MM.1S (cell line): ENCODE results near the gene EDC3.
"Not testable (repeated sequence)": the region's sequence is repeated elsewhere in the genome, so short reads cannot be mapped to it uniquely, and the experiment has no call there.

Experiments
- DNase-seq: peaks from one replicate; pipeline ENCODE4 v3.0.0-alpha.2; 2015
- H2AFZ ChIP-seq: fragments of 300-600 bp; sonication (generic); 2 replicates; pipeline ENCODE4 v1.6.0; 2016; ENCODE audit warnings: antibody characterized with exemption, low read length
- H3F3A ChIP-seq: fragments of 300-600 bp; sonication (generic); 2 replicates; pipeline ENCODE4 v1.6.1; 2016; ENCODE audit warnings: mild to moderate bottlenecking, antibody characterized with exemption, low read length, moderate library complexity, mixed read lengths; ENCODE audit not compliant: insufficient read depth
- H3K27ac ChIP-seq: fragments of 300-600 bp; sonication (generic); 2 replicates; pipeline ENCODE4 v1.5.1; 2016; ENCODE audit warnings: mild to moderate bottlenecking, low read length
- H3K27me3 ChIP-seq: fragments of 300-600 bp; sonication (generic); replicated peaks from 2 replicates; pipeline ENCODE4 v1.6.0; 2016; ENCODE audit warnings: low read length; ENCODE audit not compliant: insufficient read depth
- H3K36me3 ChIP-seq: fragments of 300-600 bp; sonication (generic); replicated peaks from 2 replicates; pipeline ENCODE4 v1.6.1; 2016; ENCODE audit warnings: mild to moderate bottlenecking, low read length, mixed read lengths; ENCODE audit not compliant: insufficient read depth
- H3K4me1 ChIP-seq: fragments of 300-600 bp; sonication (generic); 2 replicates; pipeline ENCODE4 v1.6.1; 2016; ENCODE audit warnings: low read length, mixed read lengths
- H3K4me2 ChIP-seq: fragments of 300-600 bp; sonication (generic); 2 replicates; pipeline ENCODE4 v1.6.0; 2016; ENCODE audit warnings: low read depth, low read length
- H3K4me3 ChIP-seq: fragments of 300-600 bp; sonication (generic); 2 replicates; pipeline ENCODE4 v1.5.1; 2016; ENCODE audit warnings: low read length, mixed read lengths
- H3K79me2 ChIP-seq: fragments of 300-600 bp; sonication (generic); 2 replicates; pipeline ENCODE4 v1.6.1; 2016; ENCODE audit warnings: mixed run types, low read length, mixed read lengths
- H3K9ac ChIP-seq: fragments of 300-600 bp; sonication (generic); 2 replicates; pipeline ENCODE4 v1.6.1; 2016; ENCODE audit warnings: low read length, mixed read lengths
- H3K9me2 ChIP-seq: fragments of 300-600 bp; sonication (generic); replicated peaks from 2 replicates; pipeline ENCODE4 v1.6.1; 2016; ENCODE audit warnings: mild to moderate bottlenecking, low read length, mixed read lengths; ENCODE audit not compliant: insufficient read depth
- H3K9me3 ChIP-seq: fragments of 300-600 bp; sonication (generic); replicated peaks from 2 replicates; pipeline ENCODE4 v1.6.1; 2016; ENCODE audit warnings: mild to moderate bottlenecking, low read length, mixed read lengths; ENCODE audit not compliant: insufficient read depth
- H4K20me1 ChIP-seq: fragments of 300-600 bp; sonication (generic); 2 replicates; pipeline ENCODE4 v1.6.1; 2016; ENCODE audit warnings: mild to moderate bottlenecking, low read length, moderate library complexity, mixed read lengths; ENCODE audit not compliant: insufficient read depth
- EZH2 ChIP-seq: fragments of 300-600 bp; sonication (generic); optimal IDR thresholded peaks from 2 replicates; pipeline ENCODE3; 2017; ENCODE audit warnings: low read depth, mild to moderate bottlenecking, antibody characterized with exemption, low read length, mixed read lengths
- EZH2phosphoT487 ChIP-seq: fragments of 300-600 bp; sonication (generic); IDR thresholded peaks from 2 replicates; pipeline ENCODE4 v1.6.1; 2018; ENCODE audit warnings: antibody characterized with exemption, low read length
- TF ChIP-seq, protein P1 (sequence below): fragments of 300-600 bp; sonication (generic); IDR thresholded peaks from 2 replicates; pipeline ENCODE4 v1.5.1; 2016; ENCODE audit warnings: antibody characterized with exemption, low read length, mixed read lengths

EDC3 gene

DNA sequence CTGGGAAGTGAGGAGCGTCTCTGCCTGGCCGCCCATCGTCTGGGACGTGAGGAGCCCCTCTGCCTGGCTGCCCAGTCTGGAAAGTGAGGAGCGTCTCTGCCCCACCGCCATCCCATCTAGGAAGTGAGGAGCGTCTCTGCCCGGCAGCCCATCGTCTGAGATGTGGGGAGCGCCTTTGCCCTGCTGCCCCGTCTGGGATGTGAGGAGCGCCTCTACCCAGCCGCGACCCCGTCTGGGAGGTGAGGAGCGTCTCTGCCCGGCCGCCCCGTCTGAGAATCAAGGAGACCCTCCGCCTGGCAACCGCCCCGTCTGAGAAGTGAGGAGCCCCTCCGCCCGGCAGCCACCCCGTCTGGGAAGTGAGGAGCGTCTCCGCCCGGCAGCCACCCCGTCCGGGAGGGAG lies 32.9 kb upstream of the EDC3 start:
- not testable (repeated sequence) for H3K9me2 ChIP-seq, H3K9ac ChIP-seq, H3K27ac ChIP-seq, H3K36me3 ChIP-seq, H3K4me2 ChIP-seq, H3K4me3 ChIP-seq, H3K9me3 ChIP-seq, H4K20me1 ChIP-seq, DNase-seq, H3F3A ChIP-seq, H2AFZ ChIP-seq, H3K79me2 ChIP-seq, H3K4me1 ChIP-seq
- peaks cover 56% of the 10 kb centered on the region for H3K27me3 ChIP-seq

DNA sequence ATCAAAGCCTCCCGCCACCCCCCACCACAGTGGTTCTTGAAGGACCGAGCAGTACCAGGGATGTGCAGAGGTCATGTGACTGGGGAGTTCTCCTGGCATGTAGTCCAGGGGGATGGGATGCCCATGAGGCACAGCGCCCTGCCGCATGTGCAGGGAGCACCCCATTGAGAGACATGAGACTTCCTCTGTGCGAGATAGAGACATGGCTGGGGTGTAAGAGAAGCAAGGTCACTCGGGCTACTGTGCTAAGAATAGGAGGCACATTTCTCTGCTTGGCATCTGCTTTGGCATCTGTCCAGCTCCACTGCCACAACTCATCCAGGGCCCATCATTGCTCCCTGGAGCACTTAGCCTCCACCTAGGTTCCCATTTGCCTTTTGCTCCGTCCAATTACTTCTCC lies 31.9 kb upstream of the EDC3 start:
- no peak overlapping the region for H3K9ac ChIP-seq
- no peaks in the 10 kb centered on the region for H3K9me3 ChIP-seq
- no peaks in the 10 kb centered on the region for H3K79me2 ChIP-seq
- no peak overlapping the region for H2AFZ ChIP-seq
- peaks cover 3% of the 10 kb centered on the region; the same call in 1 of the 2 replicates for H3K4me1 ChIP-seq
- H3K36me3 ChIP-seq = no peaks in the 10 kb centered on the region
- no peaks in the 10 kb centered on the region for H4K20me1 ChIP-seq
- TF ChIP-seq EZH2 (no peak), EZH2phosphoT487 (no peak)
- TF ChIP-seq, protein P1, sequence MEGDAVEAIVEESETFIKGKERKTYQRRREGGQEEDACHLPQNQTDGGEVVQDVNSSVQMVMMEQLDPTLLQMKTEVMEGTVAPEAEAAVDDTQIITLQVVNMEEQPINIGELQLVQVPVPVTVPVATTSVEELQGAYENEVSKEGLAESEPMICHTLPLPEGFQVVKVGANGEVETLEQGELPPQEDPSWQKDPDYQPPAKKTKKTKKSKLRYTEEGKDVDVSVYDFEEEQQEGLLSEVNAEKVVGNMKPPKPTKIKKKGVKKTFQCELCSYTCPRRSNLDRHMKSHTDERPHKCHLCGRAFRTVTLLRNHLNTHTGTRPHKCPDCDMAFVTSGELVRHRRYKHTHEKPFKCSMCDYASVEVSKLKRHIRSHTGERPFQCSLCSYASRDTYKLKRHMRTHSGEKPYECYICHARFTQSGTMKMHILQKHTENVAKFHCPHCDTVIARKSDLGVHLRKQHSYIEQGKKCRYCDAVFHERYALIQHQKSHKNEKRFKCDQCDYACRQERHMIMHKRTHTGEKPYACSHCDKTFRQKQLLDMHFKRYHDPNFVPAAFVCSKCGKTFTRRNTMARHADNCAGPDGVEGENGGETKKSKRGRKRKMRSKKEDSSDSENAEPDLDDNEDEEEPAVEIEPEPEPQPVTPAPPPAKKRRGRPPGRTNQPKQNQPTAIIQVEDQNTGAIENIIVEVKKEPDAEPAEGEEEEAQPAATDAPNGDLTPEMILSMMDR = no peak
- DNase-seq = no peak
- H3K27me3 ChIP-seq = peaks cover 56% of the 10 kb centered on the region
- no peak overlapping the region for H3K4me2 ChIP-seq
- no peak overlapping the region for H3K4me3 ChIP-seq
- no peaks in the 10 kb centered on the region for H3F3A ChIP-seq
- no peaks in the 10 kb centered on the region for H3K9me2 ChIP-seq
- H3K27ac ChIP-seq = no peak overlapping the region

DNA sequence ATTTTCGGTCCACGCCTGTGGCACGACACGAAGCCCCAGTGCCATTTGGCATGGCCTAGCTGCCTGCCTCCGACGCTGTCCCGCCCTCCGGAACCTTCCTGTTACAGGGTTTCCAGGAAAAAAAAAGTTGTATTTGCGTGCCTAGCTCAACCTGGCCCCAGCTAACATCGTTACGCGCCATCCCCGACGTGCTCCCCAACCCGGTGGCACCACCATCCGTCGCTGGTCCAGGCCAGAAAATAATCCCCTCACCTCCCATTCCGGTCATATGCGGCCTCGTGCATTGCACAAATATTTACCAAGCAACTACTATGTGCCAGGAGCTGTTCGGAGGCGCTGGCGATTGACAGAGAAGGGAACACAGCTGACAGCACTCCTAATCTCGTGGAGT lies 30.9 kb upstream of the EDC3 start:
- Histone ChIP-seq H3K4me1 (peaks cover 3% of the 10 kb centered on the region; the same call in 1 of the 2 replicates), H3K4me3 (peak overlapping the region; percentile 66), H3K36me3 (no peaks in the 10 kb centered on the region), H3K9ac (no peak overlapping the region), H3F3A (no peaks in the 10 kb centered on the region), H3K79me2 (no peaks in the 10 kb centered on the region), H4K20me1 (no peaks in the 10 kb centered on the region), H3K4me2 (peak overlapping the region; percentile 94), H3K27me3 (peaks cover 51% of the 10 kb centered on the region), H2AFZ (peak overlapping the region; percentile 77; the same call in 1 of the 2 replicates), H3K27ac (no peak overlapping the region), H3K9me3 (no peaks in the 10 kb centered on the region), H3K9me2 (no peaks in the 10 kb centered on the region)
- TF ChIP-seq, protein P1 = no peak
- TF ChIP-seq EZH2 = no peak
- no peak for TF ChIP-seq EZH2phosphoT487
- DNase-seq = no peak

DNA sequence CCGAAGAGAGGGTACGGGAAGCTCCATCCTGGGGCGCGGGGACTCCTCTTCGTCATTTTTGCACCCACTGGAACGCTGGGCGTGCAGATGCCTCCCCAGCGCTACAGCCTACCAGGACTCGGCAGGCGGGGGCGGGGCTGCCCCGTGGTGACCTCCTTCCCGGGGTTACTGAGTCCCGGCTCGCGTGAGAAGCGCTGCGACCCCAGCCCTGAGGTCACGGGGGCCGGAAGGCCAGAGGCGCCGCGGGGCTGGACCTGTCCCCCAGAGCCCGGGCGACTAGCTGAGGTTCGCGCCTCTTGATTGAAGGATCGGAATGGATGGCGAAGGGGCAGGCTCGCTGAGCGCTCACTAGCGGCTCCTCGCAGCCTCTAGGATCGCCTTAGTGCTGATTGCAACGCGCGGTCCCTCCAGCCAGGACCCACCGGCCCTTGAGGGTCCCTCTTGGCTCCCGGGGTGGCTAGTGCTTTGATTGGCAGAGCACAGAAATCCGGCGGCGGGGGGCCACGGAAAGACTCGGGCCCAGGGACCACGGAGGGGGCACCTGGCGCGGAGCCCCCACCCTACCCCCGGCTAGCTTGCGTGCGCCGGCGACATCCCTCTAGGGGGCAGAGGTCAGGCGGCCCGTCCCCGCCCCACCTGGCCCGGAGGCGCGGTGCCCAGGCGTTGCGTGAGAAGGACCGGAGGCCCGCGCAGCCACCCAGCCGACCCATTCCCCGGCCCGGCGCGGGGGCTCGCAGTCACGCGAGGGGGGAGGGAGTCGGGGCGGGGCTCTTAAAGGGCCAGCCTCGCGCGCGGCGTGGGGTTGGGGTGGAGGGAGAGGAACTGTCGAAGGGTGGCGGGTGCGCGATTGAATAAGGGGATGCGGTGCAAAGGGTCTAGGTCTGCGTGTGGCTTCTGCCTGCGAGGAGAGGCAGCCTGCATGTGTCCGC lies 30.3 kb upstream of the EDC3 start:
- DNase-seq = peak; percentile 27
- H3F3A ChIP-seq = no peaks in the 10 kb centered on the region
- H3K9me2 ChIP-seq = no peaks in the 10 kb centered on the region
- H3K36me3 ChIP-seq = no peaks in the 10 kb centered on the region
- no peak overlapping the region for H3K27ac ChIP-seq
- peak overlapping the region; percentile 77 for H2AFZ ChIP-seq
- no peaks in the 10 kb centered on the region for H4K20me1 ChIP-seq
- peak overlapping the region; percentile 66 for H3K4me3 ChIP-seq
- H3K27me3 ChIP-seq = peaks cover 44% of the 10 kb centered on the region
- H3K4me2 ChIP-seq = peak overlapping the region; percentile 94
- H3K9ac ChIP-seq = peak overlapping the region; percentile 39; the same call in 1 of the 2 replicates
- H3K79me2 ChIP-seq = no peaks in the 10 kb centered on the region
- TF ChIP-seq EZH2phosphoT487 (no peak), EZH2 (no peak)
- TF ChIP-seq, protein P1 = peak; percentile 13
- H3K4me1 ChIP-seq = peaks cover 3% of the 10 kb centered on the region; the same call in 1 of the 2 replicates
- no peaks in the 10 kb centered on the region for H3K9me3 ChIP-seq
